LHCN-M2 (cell line): ENCODE results near the gene MAGI1. TPM values are rescaled to one million over a fixed set of nuclear protein-coding genes. Genes with fewer than 3 reads are reported as not detected.
"Not testable (repeated sequence)": the region's sequence is repeated elsewhere in the genome, so short reads cannot be mapped to it uniquely, and the experiment has no call there.

Experiments
- DNase-seq: peaks from one replicate; pipeline ENCODE4 v3.0.0-alpha.2; 2012; ENCODE audit warnings: low read depth
- total RNA-seq: library from RNA; depleted of rRNA; stranded (reverse); fragments of >200 nt; gene quantifications from 2 replicates; pipeline ENCODE4 v1.2.3, GENCODE V29; 2014

The MAGI1 gene
- total RNA-seq, 1 experiment from 2014 or later, result 5.5 TPM

DNA sequence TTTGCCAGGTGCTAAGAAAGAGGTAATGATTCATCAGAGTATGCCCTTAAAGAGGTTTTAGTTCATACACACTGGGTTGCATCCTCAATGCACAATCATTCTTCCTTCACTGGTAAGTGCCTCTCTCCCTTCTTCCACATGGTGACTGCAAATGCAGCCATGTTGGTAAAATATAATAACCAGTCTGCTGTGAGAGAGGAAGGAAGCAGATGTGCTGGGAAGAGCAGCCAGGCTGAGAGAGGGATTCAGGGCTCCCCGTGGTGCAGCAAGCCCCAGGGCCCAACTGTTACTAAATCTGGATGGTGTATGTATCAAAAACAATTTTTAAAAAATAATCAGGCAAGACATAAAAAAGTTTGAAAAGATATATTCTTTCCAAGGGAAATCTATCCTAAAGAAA is 498.1 kb downstream of the MAGI1 start:
- no peak for DNase-seq

DNA sequence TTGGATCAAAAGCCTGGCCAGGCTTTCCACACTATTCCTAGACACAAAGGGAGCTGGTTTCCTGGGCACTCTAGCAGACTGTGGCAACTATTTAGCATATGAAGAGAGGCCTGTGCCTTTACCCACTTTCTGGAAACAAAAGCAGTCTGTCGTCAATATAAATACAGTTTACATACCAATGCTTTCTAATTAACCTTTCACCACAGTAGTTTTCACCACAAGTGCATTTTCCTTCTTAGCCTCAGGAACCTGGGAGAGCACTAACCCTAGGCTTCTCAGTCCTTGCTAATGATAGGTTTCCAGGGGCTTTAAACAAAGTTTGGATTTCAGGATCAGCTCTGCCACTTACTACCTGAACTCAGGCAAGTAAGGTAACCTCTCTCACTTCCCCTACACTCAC is 499.1 kb downstream of the MAGI1 start:
- no peak for DNase-seq

DNA sequence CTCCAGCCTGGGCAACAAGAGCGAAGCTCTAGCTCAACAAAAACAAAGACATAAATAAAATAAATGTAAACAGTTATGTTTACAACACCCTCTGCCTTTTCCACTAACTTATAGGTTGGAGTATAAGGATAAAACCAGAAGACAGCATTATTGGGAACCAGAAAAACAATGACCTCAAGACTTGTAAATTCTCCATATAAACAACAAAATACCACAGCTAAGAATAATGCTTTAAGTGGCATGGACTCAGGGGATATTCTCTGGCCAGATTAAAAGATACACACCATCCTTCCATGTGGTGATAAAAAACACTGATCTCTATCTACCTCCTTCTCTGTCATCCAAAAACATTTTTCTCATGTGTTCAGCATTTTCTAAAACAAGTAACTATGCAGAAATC is 500.6 kb downstream of the MAGI1 start:
- DNase-seq, result no peak

DNA sequence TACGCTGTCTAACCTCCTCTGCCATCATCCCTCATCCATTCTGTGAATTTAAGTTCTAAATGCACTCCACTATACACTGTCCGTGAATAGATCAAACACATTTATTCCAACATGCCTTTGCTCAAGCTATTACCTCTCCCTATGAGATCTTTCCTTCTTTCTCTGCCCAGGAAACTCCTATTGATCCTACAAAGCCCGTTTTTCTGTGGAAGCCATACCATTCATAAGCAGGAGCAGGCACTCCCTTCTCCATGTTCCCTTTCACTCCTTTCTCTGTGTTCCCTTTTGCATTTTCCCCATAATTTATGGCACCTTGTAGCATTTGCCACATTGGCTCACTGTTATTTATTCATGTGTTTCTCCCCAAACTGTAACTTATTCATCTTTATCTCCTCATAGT is 501.6 kb downstream of the MAGI1 start:
- DNase-seq, result no peak

DNA sequence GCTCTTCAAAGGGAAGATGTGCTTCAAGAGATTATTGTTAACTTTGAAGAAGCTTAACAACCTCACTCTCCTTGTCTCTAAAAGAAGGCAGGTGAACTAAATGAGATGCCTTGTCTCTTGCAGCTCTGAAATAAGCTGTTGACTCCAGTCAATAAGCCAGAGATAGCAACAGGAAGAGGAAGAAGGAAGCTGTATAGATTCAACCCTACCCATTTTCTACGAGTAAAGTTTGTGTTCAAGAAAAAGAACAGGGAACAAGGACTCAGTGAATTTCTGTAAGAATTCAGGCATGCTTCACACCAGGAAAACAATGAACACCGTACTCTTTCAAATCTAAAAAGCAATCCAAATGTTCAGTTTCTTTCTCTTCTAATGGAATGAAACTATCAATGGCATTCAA is 503.5 kb downstream of the MAGI1 start:
- DNase-seq, result no peak

DNA sequence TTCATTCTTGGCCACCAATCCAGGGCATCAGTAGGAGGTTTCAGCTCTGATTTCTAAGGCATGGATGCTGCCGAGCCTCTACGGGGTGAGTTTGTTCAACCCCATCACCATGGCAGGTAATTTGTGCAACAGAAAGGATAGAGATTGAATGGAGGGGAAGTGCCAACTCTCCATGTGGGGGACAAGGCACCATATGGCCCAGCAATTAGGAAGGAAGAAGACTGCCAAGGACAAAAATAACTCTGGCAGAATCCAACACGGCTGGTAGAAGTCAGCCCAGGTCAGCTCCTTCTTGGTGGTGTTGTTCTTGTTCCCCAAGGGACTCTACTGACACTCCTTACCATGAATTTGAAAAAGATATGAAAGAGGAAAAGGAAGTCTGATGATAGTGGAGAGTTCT is 503.9 kb downstream of the MAGI1 start:
- no peak for DNase-seq

DNA sequence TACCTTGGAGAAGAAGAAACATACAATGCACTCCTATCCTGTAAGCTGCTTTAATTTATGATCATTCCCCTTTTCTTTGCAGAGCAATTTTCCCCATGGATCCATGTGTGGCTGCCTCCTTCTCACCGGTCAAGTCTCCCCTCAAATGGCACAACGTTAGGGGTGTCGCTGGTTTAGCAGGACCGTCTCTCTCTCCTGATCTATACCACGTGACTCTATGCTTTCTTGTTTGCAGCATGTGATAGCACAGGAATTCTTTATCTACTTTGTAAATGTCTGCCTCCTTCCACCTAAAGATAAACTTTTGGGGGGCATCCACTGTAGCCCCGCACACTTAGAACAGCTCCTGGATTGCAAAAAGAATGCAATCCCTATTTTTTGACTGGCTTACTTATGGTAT is 506.0 kb downstream of the MAGI1 start:
- no peak for DNase-seq

DNA sequence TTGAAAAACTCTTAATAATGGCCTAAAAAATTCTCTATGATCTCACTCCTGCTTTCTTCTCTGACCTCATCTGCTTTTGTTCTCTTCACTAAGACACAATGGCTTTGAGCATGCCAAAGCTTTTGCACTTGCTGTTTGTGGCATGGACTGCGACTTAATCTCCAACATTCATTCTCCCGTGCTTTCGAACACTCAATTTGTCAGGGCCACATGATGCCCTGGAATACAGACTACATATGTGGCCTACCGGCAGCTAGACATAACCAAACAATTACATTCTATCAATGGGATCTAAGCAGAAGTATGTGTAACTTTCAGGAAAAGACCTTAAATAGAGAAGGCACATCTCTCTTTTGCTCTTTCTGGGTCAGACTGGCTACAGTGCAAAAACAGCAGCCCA is 506.5 kb downstream of the MAGI1 start:
- no peak for DNase-seq

DNA sequence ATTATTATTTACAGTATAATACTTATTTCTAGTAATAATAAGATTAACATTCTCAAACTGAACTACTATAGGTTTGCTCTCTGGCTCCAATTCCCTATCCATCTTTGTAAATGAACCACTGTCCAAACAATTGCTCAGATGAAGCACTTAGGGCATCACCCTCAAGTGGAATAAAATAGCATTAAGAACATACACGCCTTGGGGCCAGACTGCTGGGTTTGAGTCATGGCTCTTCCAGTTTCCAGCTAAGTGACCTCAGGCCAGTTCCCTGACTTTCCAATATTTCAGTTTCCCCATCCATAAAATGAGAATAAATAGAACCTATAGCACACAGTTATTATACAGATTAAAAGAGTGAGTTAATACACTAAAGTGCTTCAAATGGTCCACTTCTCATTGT is 507.2 kb downstream of the MAGI1 start:
- DNase-seq, result no peak

DNA sequence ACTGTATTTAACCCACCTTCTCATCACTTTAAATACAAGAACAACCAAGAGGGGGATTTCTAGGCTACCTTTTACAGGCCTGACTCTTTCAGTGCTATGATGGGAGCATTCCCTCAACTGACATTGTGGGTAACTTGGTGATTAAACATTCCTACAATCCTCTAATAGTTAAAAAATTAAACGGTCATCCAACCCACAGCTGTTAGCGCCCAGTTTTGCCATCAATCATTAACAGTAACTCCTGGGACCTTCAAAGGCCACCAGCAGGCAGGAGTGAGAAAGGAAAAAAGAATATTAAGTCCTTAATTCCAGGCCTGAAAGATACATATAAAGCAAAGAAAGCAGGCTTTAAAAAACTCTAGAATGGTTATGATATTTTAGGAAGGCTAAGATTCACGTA is 512.1 kb downstream of the MAGI1 start:
- peak; percentile 21 for DNase-seq

DNA sequence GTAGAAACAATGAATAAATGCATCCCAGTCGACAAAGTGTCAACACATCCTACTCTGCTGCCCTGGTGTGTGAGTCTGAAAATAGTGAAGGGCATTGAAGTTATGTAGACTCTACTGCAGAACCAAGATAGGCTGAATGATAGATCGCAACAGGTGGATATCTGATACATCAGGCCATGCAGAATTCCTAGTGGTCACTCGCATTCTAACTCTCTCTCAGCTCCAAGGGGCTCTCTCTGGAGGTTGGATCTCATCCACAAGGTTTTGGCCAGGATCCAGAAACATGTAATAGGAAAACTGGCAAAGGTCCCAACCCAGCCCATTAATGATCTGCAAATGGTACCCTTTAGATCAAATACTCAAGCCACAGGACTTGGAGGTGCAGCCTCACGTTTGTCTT is 514.1 kb downstream of the MAGI1 start:
- peak; percentile 12 for DNase-seq

DNA sequence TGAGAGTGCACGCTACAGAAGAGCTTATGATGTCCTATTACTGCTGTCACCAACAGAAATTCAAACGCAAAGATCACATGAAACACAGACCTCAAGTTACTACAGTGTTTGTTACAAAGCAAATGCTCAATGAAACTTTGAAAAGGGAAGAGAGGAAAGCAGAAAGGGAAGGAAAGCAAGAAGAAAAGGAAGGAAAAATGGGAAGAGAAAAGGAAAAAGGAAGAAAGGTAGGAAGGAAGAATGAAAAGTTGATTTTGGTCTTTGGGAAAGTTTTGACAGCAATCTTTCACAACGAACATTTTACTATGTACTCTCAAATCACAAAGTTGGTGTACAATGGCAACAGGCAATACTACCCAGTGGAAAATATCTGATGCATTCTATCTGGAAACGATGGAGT is 514.8 kb downstream of the MAGI1 start:
- no peak for DNase-seq

DNA sequence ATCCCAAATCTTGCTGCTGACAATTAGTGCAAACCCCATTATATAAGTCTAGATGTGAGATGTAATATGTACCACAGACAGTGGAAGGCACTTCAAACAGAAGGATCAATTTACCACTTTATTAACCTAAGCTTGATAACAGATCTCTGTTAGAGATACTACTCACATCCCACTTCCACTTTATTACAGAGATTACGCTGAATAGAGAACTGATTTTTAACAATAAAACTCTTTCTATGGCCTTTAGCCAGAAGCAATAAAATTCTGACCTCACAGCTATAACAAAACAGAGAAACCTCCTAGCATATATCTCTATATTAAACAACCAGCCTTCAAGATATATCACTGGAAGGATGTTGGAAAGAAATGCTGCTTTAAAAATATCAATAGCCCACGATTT is 517.7 kb downstream of the MAGI1 start:
- DNase-seq, result no peak

DNA sequence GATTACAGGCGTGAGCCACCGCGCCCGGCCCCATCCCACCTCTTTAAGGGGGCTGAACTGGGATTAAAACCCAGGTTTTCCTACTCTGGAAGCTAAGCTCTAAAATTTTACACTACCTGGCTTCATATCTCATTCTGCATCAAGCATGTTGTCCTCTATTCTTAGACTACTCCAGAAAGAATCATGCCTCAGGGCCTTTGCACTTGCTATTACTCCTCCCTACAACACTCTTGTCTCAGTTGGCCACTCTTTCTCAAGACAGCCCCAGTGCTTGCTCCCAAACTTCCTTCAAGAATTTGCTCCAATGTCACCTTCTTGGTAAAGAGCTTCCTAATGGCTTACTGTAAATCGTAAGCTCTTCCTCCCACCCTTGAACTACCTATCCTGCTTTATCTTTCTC is 521.7 kb downstream of the MAGI1 start:
- DNase-seq, result no peak

DNA sequence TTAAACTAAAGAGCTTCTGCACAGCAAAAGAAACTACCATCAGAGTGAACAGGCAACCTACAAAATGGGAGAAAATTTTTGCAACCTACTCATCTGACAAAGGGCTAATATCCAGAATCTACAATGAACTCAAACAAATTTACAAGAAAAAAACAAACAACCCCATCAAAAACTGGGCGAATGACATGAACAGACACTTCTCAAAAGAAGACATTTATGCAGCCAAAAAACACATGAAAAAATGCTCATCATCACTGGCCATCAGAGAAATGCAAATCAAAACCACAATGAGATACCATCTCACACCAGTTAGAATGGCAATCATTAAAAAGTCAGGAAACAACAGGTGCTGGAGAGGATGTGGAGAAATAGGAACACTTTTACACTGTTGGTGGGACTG is 524.4 kb downstream of the MAGI1 start:
- not testable (repeated sequence) for DNase-seq

DNA sequence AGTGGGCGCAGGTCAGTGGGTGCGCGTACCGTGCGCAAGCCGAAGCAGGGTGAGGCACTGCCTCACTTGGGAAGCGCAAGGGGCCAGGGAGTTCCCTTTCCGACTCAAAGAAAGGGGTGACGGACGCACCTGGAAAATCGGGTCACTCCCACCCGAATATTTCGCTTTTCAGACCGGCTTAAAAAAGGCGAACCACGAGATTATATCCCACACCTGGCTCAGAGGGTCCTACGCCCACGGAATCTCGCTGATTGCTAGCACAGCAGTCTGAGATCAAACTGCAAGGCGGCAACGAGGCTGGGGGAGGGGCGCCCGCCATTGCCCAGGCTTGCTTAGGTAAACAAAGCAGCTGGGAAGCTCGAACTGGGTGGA is 529.3 kb downstream of the MAGI1 start:
- DNase-seq, result not testable (repeated sequence)

DNA sequence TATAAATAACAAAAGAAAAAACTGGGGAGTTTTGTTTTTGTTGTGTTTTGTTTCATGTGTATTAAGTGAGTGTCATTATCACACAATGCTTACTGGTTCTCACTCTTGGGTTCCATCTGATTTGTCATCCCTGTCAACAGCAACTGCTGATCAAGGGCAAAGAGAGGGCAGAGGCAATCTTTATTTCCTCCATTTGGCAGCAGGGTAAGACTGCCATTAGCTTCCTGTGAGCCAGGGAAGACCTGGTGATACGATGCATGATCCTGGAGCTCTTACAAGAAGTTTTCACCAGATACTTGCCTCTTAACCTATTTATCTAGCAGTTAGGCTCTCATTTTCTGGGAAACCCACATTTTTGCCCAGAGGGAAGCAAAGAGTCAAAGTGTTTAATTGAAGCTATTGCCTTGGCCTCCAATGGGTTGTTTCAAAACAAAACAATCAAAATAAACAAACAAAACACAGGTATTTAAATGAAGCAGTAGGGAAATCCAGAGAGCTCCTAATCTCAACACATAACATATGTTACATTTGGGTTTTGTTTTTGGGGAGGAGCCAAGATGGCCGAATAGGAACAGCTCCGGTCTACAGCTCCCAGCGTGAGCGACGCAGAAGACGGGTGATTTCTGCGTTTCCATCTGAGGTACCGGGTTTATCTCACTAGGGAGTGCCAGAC is 529.8 kb downstream of the MAGI1 start:
- DNase-seq, result no peak

DNA sequence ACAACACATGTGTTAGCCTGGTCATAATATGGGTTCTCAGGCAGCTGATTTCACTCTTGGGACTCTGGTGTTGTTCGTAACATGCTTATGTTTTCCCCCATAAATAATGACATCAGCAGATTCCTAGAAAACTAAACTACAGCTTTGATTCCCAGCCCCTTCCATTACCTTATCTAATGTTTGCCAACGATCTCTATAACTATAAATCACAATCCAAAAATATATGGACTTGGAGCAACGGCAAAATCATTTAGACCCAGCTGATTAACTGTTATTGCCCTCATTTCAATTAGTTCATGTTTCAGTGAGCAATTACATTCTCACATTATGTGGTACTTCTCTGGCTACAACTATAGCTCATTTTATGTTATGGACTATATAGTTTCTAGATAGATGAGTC is 531.3 kb downstream of the MAGI1 start:
- DNase-seq, result no peak

DNA sequence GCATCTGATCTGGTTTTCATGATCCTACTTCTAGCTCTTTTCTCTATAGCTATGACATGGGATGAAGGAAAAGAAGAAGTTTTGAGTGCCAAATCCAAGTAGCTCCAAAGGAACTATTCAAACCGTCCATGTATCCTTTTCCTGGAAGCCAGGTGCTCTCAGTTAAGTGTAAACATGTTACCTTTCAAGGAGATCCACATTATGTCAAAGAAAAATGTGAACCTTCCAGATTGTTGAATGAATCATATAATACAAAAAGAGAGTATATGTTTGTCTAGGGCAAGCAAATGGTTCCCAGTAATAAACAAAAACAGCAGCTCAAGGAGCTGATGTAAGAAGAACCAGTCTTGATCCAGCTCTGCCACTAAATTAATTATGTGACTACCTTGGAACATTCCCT is 534.9 kb downstream of the MAGI1 start:
- DNase-seq, result no peak

DNA sequence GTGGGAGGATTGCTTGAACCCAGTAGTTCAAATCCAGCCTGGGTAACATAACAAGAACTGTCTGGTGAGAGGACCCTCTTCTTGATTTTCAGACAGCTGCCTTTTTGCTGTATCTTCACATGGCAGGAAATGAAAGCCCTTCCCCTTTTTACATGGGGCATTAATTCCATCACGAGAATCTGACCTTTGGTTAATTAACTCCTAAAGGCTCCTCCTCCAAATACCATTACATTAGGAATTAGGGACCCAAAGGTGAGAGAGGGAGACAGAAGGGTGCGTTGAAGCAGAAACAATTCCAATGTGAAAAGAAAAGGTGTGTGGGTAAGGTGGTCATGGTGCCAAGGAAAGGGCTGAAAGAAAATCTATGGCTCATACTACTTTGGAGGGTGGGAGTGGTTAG is 536.2 kb downstream of the MAGI1 start:
- DNase-seq, result no peak

DNA sequence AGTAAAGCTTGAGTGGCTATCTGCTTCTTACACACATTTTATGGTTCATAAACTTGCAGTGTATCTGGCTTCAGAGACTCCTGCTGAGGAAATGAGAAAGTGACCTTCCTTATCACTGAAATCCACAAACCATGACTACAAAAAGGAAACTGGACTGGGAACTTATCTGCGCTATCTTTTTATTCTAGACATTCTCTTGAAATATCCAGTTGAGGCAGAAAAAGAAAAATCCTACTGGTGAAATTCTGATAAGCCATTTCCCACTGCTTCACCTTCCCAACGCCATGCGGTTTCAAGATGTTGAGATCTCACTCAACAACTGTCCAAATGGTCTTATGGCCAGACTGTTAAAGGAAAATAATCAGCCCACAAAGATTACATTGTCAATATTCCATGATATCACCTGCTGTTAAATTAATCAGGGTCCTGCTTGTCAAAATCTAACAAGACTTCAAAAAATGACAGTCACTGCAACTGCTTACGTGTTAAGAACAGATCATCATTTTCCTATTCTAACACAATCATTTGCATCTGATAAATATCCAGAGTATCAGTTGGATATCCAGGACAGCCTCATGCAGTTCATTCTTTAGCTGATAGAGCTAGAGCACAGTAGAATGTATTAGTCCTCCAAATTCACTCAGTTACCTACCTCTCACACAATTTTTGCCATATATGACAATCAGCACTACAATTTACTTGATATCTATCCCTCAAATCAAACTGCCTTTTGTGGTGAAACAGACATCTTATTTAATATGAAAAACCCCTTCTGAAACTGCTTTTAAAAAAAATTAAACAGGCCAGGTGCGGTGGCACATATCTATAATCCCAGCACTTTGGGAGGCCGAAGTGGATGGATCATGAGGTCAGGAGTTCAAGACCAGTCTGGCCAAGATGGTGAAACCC is 538.1 kb downstream of the MAGI1 start:
- DNase-seq, result no peak

DNA sequence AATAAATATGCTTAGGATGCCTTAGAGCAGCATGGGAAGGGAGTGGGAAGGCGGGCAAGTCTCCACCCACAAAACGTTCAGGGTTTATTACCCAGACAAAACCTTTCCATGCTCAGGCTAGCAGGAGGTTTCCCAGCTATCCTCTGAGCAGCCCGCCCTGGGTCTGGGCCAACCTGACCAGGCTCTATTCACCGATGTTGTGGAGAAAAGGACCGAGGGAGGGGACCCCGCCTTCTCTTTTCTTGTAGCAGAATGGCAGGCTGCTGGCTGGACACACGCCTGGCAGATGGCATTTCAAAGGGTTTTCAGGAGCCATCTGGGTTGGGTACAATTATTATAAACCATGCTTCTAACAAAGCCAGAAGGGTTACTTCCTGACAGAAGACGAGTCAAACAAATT is 540.9 kb downstream of the MAGI1 start:
- DNase-seq, result no peak

DNA sequence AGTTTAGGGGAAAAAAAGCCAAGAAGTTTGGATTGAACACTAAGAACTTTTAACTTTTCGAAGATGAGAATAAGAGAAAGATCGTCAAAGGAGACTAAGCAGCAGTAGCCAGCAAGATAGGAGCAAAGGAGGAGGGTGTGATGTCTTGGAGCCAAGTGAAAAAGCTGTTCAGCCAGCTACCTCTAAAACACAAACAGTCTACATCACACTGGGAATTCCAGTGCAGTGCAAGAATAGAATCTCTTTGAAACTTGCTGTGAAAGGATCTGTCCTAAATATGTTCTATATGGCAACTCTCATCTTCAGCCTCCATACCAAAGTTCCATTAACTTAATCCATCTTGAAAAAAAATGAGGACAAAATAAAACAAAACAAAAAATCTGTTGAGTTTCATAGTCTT is 541.5 kb downstream of the MAGI1 start:
- DNase-seq, result no peak
